Stimulated activated naive CD8-positive, alpha-beta T cell treated with anti-CD3 and anti-CD28 coated beads, Interleukin-15, amount 100 ng/mL, for 72 hours (primary cell): ENCODE measurements around the gene ACO2.

ENCODE experiments used
- ATAC-seq: fragments of 150-1000 bp; cut with Tn5 transposase; 2 replicates; pipeline ENCODE4 v1.10.0; 2021; ENCODE audit warnings: mild to moderate bottlenecking, moderate library complexity
- DNase-seq, 2 donors: peaks; one replicate each; pipeline ENCODE4 v3.0.0; 2021 to 2022
- H3K27ac Mint-ChIP-seq, 2 donors: one replicate each; pipeline ENCODE4 v1.8.0; 2022; ENCODE audit warnings: mild to moderate bottlenecking in 2 of 2, mixed read lengths in 2 of 2, moderate library complexity in 2 of 2
- H3K27me3 Mint-ChIP-seq: one replicate; pipeline ENCODE4 v1.8.0; 2022; ENCODE audit warnings: mixed read lengths
- H3K4me1 Mint-ChIP-seq: one replicate; pipeline ENCODE4 v1.8.0; 2022; ENCODE audit warnings: mild to moderate bottlenecking, mixed read lengths
- H3K4me3 Mint-ChIP-seq, 2 donors: one replicate each; pipeline ENCODE4 v1.8.0; 2022; ENCODE audit warnings: mild to moderate bottlenecking in 2 of 2, mixed read lengths in 2 of 2, moderate library complexity in 1 of 2
- H3K9me3 Mint-ChIP-seq, 2 donors: one replicate each; pipeline ENCODE4 v1.8.0; 2022; ENCODE audit warnings: mixed read lengths in 2 of 2

The ACO2 gene

DNA sequence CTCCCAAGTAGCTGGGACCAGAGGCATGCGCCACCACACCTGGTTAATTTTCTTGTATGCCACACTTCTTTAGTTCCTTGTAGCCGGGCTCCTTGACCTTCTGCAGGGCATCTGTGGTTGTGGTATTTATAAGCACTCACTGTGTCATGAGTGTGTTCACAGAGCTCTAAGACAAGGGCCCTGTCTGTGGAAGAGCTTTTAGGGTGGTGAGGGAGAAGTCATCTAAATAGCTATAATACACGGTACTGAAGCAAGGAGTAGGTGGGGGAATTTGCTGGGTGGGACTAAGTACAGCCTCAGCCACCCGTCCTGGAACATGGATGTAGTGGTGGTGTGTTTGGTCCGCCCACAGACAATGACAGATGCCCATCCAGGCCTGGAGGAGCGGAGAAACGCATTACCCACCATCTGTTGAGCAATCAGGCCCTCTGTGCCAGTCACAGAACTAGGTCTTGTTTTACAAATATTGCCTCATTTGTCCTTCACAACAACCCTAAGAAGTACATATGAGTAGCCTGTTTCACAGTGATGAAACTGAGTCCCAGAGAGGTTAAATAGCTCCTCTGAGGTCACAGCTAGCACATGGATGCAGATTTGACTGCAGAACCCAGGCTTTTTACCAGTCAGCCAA, 10.1 kb downstream of the ACO2 start:
- peak overlapping the region in 1 of 2 donors; percentile 43 for H3K27ac Mint-ChIP-seq
- DNase-seq (no peak), ATAC-seq (peak; percentile 46)
- no peaks in the 10 kb centered on the region for H3K9me3 Mint-ChIP-seq
- H3K27me3 Mint-ChIP-seq, result no peaks in the 10 kb centered on the region
- peaks cover 43% of the 10 kb centered on the region for H3K4me1 Mint-ChIP-seq
- no peak overlapping the region for H3K4me3 Mint-ChIP-seq

GRCh38 chr22:41479671-41480396, 10.9 kb downstream of the ACO2 start:
- Mint-ChIP-seq H3K27me3 (no peaks in the 10 kb centered on the region), H3K9me3 (no peaks in the 10 kb centered on the region), H3K4me1 (peaks cover 40% of the 10 kb centered on the region), H3K27ac (peak overlapping the region; percentile 68 to 81), H3K4me3 (no peak overlapping the region)
- no peak for DNase-seq
- no peak for ATAC-seq

GRCh38 chr22:41480397-41480735, 11.4 kb downstream of the ACO2 start:
- Mint-ChIP-seq H3K4me3 (no peak overlapping the region), H3K4me1 (peaks cover 40% of the 10 kb centered on the region), H3K27ac (peak overlapping the region in 1 of 2 donors; percentile 67)

GRCh38 chr22:41481131-41481830, 12.4 kb downstream of the ACO2 start:
- peaks cover 46% of the 10 kb centered on the region for H3K4me1 Mint-ChIP-seq
- H3K4me3 Mint-ChIP-seq, result no peak overlapping the region
- ATAC-seq (no peak), DNase-seq (no peak)
- no peaks in the 10 kb centered on the region for H3K27me3 Mint-ChIP-seq
- peak overlapping the region in 1 of 2 donors; percentile 3 for H3K27ac Mint-ChIP-seq
- no peaks in the 10 kb centered on the region for H3K9me3 Mint-ChIP-seq

More at GRCh38 chr22:41480397-41480735, 11.4 kb downstream of the ACO2 start:
- no peak for DNase-seq
- H3K9me3 Mint-ChIP-seq, result no peaks in the 10 kb centered on the region
- no peaks in the 10 kb centered on the region for H3K27me3 Mint-ChIP-seq
- no peak for ATAC-seq

- Mint-ChIP-seq H3K27me3 (no peaks in the 10 kb centered on the region), H3K9me3 (no peaks in the 10 kb centered on the region), H3K4me1 (peaks cover 52% of the 10 kb centered on the region), H3K4me3 (no peak overlapping the region), H3K27ac (peak overlapping the region in 1 of 2 donors; percentile 36)
- DNase-seq (no peak), ATAC-seq (no peak)
These were observed 13.0 kb downstream of the ACO2 start for GRCh38 chr22:41481925-41482318.

GRCh38 chr22:41482319-41482935, 13.5 kb downstream of the ACO2 start:
- Mint-ChIP-seq H3K4me3 (no peak overlapping the region), H3K4me1 (peaks cover 56% of the 10 kb centered on the region), H3K9me3 (no peaks in the 10 kb centered on the region), H3K27me3 (no peaks in the 10 kb centered on the region), H3K27ac (no peak overlapping the region)
- DNase-seq (no peak), ATAC-seq (no peak)

DNA sequence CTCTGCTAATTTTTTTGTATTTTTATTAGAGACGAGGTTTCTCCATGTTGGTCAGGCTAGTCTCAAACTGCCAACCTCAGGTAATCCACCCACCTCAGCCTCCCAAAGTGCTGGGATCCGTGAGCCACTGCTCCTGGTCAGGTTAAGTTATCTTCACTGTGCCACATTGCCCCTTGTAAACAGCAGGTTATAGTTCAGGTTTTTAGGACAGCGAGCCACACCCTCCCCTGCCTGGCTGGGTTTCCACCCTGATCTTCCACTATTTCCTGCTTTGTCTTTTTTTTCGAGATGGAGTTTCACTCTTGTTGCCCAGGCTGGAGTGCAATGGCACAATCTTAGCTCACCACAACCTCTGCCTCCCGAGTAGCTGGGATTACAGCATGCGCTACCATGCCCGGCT, 16.1 kb downstream of the ACO2 start:
- Mint-ChIP-seq H3K4me3 (no peak overlapping the region), H3K27me3 (no peaks in the 10 kb centered on the region), H3K9me3 (no peaks in the 10 kb centered on the region), H3K27ac (no peak overlapping the region), H3K4me1 (peaks cover 48% of the 10 kb centered on the region)
- DNase-seq, result no peak
- ATAC-seq, result no peak

GRCh38 chr22:41487037-41487935, 18.4 kb downstream of the ACO2 start:
- DNase-seq (no peak), ATAC-seq (no peak)
- Mint-ChIP-seq H3K27me3 (no peaks in the 10 kb centered on the region), H3K9me3 (no peaks in the 10 kb centered on the region), H3K4me1 (peaks cover 42% of the 10 kb centered on the region), H3K4me3 (no peak overlapping the region), H3K27ac (no peak overlapping the region)

- Mint-ChIP-seq H3K4me1 (peaks cover 34% of the 10 kb centered on the region), H3K27me3 (no peaks in the 10 kb centered on the region), H3K9me3 (no peaks in the 10 kb centered on the region), H3K4me3 (no peak overlapping the region), H3K27ac (peak overlapping the region in 1 of 2 donors; percentile 23)
- ATAC-seq (no peak), DNase-seq (no peak)
These were observed 19.2 kb downstream of the ACO2 start for GRCh38 chr22:41488076-41488475.

GRCh38 chr22:41488596-41489385, 19.9 kb downstream of the ACO2 start:
- peaks cover 34% of the 10 kb centered on the region for H3K4me1 Mint-ChIP-seq
- peak overlapping the region in 1 of 2 donors; percentile 23 for H3K27ac Mint-ChIP-seq
- DNase-seq (no peak), ATAC-seq (no peak)
- H3K27me3 Mint-ChIP-seq, result no peaks in the 10 kb centered on the region
- no peak overlapping the region for H3K4me3 Mint-ChIP-seq
- H3K9me3 Mint-ChIP-seq, result no peaks in the 10 kb centered on the region

DNA sequence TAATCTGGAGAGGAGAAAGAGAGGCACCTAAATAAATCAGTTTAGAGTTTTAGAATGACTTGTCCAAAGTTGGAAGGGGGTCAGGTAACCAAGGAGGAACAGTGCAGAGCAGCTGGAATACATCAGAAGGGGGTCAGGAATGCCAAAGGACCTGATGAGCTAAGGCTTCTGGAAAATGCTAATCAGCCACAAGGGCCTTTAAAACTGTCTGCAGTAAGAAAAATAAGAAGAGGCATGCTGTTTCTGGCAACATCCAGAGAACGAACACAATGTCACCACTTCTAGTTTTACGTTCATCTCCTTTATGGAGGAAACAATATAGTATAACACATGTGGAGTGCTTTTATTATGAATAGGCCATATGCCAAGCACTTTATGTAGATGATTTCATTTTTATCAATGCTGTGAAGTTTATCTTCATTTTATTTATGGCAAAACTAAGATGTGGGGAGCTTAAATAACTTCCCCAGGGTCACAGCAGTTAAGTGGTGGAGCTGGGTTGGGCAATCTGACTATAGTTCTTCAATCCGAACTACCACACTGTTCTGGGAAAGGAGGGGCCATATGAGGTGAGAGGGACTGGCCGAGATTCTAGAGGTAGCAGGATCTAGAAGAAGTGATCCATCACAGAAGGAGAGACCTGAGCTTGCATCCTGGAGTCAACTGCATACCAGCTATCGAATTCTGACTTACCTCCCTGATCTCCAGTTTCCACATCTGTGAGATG, 22.6 kb downstream of the ACO2 start:
- H3K4me1 Mint-ChIP-seq, result peaks cover 26% of the 10 kb centered on the region
- H3K9me3 Mint-ChIP-seq, result no peaks in the 10 kb centered on the region
- H3K4me3 Mint-ChIP-seq, result no peak overlapping the region
- no peaks in the 10 kb centered on the region for H3K27me3 Mint-ChIP-seq
- ATAC-seq (no peak), DNase-seq (no peak)
- H3K27ac Mint-ChIP-seq, result peak overlapping the region in 1 of 2 donors; percentile 93

- H3K4me3 Mint-ChIP-seq, result no peak overlapping the region
- ATAC-seq, result no peak
- H3K9me3 Mint-ChIP-seq, result no peaks in the 10 kb centered on the region
- H3K27me3 Mint-ChIP-seq, result no peaks in the 10 kb centered on the region
- peak overlapping the region in 1 of 2 donors; percentile 94 for H3K27ac Mint-ChIP-seq
- no peaks in the 10 kb centered on the region for H3K4me1 Mint-ChIP-seq
- no peak for DNase-seq
These were observed 29.5 kb downstream of the ACO2 start for GRCh38 chr22:41498303-41498835.

DNA sequence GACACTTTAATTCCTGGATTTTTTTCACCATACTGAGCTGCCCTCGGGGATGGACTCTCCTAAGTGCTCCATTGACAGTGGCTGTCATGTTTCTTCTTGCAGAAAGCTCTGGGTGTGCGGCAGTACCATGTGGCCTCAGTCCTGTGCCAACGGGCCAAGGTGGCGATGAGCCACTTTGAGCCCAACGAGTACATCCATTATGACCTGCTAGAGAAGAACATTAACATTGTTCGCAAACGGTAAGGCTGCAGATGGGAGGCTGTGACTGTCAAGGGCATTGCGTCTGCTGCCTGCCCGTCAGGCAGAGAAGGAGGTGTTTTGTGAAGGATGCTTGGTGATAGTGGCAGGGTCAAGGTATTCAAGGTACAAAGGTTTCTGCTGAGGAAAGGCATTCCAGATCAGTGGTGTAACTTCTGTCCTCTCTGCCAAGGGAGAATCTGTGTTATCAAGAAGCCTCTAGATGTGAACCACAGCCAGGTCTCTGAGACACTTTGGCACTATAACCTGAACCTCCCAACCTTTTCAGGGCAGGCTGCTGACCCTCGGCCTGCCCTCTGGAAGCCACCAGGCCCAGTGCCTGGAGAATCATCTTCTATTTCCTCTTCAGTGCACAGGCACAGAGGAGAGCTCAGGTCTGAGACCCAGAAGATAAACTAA, 30.8 kb downstream of the ACO2 start:
- H3K4me1 Mint-ChIP-seq, result no peaks in the 10 kb centered on the region
- peak overlapping the region in 1 of 2 donors; percentile 19 for H3K27ac Mint-ChIP-seq
- no peak overlapping the region for H3K4me3 Mint-ChIP-seq
- no peaks in the 10 kb centered on the region for H3K27me3 Mint-ChIP-seq
- ATAC-seq (no peak), DNase-seq (no peak)
- no peaks in the 10 kb centered on the region for H3K9me3 Mint-ChIP-seq
